ENCODE measurements around the gene GMPPA.

Gene GMPPA

DNA sequence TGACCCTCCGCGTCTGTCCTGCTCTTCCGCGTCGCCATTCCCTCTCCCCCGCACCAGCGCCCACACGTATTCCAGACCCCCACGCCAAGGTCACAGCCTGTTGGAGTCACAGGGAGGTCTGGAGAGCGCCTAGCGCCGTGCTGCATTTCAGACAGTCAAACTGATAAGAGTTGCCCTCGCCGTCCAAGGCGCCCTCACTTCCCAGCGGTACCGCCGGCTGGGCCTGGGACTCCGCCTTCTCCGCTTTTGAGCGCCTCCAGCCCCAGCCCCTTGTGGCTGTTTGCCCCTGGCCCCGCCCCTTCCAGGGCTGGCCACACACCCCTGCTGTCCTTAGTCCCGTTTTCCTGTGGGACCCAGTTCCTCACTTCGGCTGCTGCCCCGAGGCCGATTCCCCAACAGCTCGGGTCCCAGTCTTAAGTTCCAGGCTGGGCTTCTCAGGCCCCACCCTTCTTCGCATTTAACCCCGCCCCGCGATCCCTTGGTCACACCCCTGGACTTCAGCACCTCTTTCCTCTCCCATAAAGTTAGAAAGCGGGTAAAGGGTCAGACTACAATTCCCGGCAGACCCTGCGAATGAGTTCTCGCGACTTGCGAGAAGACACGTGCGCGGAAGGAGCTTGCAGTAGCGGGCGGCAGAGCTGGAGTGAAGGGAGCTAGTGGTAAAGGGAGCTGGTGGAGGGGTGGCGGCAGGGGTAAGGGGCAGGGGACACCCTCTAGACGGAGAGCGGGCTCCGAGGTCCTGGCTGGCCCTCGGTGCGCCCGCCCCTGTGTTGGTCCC is at the start of gene GMPPA:
TSS of gene GMPPA (plus strand) at position 612 of the 778 bp plus-strand sequence. CDS start 1,085 bp downstream, outside the sequence.
- DNase-seq: peak; percentile 94

DNA sequence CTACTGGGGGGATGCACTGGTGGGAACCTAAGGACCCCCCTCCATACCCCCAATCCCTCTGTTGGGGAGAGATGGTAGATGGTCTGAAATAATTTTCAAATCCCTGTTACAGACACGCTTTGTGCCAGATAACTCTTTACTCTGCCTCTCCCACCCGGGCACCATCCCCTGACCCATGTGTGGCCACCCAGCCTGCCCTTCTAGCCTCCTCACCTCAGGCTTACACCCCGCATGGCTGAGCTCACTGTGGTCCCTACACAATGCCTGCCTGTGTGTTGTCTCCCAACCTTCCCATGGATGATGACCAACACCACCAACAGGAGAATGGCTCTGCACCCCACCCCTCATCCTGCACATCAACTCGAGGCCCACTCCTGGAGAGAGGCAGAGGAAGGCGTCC is 49.1 kb upstream of the GMPPA start:
- no peak for DNase-seq

DNA sequence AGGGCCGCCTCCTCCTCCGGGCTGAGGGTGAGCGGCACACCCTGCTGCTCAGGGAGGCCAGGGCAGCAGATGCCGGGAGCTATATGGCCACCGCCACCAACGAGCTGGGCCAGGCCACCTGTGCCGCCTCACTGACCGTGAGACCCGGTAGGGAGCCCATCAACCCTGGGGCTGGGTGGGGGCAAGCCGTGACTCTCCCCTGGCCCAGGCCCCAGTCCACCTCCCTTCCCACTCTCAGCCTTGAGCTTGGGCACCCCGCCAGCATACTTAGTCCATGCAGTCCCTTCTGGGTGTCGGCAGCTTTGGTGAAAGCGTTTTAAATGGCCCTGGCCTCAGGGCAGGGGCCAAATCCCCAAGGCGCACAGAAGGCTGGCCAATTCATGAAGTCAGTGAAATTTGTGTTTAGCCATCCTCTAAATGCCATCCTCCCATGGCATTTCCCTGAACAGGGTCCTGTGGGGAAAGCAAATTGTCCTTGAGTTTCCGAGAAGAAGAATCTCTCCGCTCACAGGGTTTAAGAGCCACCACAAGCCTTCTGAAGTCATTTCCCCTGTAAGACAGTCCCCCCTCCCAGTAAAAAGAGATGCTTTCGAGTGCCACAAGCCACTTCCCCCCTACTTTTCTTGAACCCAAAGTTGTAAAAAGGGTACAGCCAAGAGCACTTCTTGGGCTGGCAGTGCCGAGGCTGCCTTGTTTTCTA is 46.9 kb upstream of the GMPPA start:
- no peak for DNase-seq

DNA sequence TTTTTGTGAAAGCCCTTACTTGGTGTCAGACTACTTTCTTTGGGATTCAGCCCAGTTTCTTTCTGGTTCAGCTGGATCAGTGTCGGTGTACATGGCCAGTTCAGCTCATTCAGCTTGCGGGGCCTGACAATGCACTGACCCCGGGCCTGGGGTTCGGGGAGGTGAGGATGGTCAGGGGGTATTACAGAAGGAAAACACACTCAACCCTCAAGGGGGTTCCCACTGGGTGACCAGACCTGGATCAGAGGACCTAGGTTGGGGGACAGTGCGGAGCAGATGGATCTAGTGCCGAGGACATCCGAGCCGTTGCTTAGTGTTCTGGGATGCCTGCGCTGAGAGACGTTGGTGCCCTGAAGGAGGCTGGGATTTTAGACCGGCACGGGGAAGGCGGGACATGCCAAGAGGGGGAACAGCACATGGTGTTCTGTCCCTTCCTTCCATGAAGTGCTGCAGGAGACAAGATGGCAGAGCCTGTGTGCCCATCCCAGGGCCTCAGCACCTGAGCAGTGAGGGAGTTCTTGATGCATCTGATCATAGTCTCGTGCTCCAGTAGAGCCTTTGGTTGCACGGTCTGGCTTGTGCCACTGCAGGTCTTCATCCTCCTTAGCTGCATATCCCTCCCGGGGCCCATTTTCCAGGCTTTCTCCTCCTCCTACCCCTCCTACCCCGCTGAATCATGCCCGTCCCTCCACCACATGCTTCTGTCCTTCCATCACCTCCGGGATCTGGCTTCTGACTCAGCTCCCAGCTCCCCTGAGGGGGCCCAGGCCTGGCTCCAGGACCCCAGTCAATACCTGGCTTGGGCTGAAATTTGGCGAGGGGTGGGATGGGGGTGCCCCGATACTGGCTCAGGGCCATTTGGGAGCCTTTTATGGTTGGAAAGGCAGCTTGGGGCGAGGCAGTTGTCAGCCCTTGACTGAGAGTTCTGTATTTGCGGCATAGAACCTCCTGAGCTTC is 46.1 kb upstream of the GMPPA start:
- peak; percentile 85 for DNase-seq

DNA sequence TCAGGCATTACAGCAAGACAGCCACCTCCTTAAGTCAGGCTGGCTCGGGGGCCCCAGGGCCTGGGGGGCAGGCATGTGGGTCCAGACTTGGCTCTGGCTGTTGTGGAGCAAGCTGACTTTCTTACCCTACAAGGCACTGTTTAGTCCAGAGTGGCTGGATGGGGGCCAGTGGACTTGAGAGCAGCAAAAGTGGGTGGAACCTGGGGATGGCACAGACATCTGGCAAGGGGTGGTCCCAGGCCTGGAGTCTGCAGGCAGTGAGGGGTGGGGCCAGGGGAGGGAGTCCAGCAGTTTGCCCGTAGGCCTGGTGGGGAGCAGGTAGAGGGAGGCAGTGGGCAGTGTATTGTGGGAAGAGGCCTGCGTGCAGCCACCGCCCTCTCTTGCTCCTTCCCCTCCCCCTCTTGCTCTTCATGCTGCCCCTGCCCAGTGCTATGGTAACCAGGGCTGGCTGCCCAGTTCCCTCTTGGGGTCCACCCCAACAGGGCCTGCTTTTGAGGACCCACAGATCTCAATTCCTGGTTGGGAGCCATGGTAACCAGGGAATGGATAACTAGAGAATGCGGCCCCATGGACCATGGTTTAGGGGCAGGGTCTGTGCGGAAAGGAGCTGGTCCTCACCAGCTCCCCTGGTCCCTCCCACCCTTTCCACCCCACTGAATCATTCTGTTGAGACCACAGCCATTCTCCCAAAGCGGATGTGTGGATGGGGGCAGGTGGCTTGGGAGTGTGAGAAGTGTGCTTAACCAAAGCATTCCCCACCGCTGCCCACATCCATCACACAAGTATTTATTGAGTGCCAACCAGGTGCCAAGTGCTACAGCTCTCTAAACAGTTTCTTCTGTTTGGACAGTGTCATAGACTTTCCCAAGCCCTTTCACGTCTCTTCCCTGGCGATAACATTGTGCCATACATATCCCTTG is 44.8 kb upstream of the GMPPA start:
- no peak for DNase-seq

DNA sequence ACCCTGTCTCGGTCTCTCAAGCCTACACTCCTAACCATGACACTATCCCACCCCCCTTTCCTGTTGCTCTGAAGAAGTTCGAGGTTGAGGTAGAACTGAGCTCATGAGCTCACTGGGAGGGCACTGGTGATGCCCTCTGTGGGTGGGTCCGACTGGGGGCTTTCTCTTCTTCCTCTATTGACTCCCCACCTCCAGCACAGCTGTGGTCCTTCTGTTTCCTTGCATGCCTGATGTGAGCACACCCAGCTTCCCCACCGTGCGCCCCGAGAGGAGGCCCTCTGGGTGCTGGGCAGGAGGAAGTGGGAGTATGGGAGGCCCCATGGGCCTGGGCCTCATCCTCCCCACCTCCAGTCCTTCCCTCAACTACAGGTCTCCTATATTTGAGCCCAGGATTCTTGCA is 43.1 kb upstream of the GMPPA start:
- DNase-seq: no peak

DNA sequence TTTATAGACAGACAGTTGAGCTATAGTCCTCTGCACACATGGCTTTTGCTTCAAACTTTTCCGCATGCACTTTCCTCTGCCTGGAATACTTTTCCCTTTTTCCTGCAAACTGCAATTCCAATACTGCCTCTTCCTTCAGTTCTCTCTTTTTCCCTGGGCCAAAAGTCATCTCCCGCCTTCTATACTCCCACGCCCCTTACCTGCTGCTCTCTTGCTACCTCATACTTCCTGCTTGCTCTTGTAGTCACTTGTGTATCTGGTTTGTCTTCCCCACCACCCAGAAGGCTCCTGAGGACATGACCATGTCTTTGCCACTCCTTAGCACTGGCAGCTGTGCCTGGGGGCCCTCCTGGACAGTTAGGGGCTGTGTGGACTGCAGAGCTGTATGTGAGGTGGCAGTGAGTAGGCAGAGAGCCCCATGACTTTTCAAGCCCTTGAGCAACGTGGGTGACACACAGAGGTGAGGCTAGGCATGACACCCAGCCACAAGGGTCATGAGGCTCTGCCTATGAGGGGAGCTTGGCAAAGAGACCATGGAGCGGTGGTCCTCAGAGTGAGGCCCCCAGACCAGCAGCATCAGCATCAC is 40.8 kb upstream of the GMPPA start:
- DNase-seq: no peak

DNA sequence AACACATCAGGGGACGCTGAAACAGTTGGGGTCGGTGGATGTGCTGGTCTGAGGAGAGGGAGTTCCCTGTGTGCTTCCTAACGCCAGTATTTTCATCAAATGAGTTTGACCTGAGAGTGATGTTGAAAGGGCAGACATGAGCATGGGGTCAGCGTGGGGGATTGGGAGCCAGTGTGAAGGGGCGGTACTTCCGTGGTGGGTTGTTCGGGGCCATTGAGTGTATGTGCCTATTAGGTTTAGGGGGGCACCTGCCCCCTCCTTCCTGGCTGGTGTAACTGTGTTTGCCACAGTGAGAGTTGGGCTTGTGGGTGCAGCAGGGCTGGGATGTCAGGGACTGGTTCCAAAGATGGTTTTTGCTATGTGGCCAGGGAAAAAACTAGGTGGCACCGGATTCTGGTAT is 39.7 kb upstream of the GMPPA start:
- DNase-seq: no peak

DNA sequence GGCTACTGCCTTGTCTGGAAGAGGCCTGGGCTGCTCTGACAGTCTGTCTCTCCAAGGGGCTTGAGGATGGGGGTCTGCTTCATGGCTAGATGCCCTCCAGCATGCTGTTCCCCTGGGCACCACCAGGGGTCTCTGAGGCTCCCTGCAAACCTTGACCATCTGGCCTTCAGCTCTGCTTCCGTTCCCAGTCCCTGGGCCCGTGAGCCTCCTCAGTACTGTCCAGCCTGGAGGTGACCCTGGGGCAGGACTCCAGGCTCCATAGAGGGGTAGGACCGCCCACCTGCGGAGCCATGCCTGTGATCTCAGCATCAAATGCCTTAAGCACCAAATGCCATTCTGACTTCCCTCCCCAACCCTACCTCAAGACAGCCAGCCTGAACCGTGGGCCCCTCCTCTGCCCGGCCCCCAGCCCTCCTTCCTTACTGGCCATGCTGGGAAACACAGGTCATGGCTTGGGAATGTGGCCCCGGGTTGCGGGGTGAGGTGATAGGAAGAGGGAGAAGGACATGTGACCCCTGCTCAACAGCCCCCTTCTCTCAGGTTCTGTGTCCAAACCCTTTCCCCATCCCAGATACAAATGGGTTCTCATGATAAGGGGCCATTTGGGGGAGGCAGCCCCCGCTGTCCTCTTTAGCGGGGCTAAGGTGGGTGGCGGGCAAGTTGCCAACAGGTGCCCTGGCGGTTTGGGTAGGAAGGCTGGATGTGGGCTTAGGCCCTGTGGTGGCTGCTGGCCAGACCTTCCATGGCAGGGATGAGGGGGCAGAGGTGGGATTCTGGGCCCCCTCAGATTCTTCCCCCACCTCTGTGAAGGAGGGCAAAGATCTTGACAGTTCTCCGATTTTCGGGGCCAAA is 39.0 kb upstream of the GMPPA start:
- peak; percentile 32 for DNase-seq

DNA sequence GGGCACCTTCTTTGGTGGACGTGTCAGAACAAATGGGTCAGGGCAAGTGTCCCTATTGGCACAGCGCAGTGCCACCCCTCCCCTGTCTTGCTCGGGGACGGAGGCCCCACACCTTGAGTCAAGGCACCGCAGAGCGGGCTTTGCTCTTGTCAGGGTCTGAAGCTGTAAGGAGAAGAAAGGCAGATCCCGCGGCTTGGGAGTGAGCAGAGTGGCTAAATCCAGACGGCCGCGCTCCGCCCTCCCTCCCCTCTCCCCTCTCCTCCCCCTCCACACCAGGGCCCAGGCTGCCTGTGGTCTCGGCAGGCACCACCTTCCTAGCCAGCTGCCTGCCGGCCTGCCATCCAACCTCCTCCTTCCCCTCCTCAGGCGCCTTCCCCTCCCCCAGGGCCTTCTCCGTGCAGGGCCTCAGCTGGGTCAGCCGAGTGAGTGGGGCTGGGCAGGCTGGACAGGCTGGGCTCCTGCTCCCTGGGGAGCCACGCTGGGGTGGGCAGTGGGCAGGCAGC is 38.2 kb upstream of the GMPPA start:
- peak; percentile 72 for DNase-seq

DNA sequence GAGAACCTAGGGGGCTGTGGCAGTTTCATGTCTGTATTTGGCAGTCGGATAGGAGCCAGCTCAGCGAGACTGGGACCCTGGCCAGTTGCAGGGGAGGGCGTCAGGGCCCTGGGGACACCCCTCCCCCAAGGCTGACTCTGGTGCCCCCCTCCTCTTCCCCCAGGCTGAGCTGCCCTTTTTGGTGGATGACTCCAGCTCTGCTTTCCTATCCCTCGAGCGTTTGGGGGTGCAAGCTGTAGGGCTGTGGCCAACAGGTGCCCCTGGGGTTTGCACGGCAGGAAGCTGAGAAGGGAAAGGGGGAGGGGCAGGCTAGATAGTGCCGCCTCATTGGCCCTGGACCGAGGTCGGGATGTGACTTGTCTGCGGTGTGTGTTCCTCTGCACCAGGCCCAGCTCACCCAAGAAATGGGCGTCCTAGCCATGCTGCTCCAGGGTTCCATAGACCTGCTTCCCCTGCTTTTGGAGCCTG is 37.6 kb upstream of the GMPPA start:
- DNase-seq: peak; percentile 55

DNA sequence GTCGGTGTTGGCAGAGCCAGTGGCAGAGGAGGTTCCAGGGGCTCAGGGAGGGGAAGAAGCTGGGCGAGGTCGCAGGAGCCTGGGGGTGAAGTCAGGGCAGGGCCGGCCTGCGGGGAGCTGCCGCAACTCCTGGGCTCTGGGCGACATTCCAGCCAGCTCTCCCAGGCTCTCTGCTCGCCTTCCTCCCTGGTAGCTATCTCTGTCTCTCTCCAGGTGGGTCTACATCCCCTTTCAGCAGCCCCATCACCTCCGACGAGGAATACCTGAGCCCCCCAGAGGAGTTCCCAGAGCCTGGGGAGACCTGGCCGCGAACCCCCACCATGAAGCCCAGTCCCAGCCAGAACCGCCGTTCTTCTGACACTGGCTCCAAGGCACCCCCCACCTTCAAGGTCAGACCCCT is 37.0 kb upstream of the GMPPA start:
- DNase-seq: no peak

DNA sequence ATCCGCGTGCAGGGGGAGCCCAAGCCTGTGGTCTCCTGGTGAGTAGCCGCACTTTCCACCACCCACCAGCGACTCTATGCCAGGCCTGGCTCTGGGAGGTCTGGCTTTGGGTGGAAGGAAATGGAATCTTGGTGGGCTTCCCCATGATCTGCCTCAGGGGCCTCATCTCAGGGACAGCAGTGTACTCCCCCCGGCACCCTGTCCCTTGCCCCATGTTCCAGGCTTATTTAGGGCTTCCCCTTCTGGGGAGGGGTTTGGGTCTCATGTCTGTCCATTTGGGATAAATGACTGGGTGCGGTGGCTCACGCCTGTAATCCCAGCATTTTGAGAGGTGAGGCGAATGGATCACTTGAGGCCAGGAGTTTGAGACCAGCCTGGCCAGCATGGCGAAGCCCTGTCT is 36.3 kb upstream of the GMPPA start:
- DNase-seq: no peak

DNA sequence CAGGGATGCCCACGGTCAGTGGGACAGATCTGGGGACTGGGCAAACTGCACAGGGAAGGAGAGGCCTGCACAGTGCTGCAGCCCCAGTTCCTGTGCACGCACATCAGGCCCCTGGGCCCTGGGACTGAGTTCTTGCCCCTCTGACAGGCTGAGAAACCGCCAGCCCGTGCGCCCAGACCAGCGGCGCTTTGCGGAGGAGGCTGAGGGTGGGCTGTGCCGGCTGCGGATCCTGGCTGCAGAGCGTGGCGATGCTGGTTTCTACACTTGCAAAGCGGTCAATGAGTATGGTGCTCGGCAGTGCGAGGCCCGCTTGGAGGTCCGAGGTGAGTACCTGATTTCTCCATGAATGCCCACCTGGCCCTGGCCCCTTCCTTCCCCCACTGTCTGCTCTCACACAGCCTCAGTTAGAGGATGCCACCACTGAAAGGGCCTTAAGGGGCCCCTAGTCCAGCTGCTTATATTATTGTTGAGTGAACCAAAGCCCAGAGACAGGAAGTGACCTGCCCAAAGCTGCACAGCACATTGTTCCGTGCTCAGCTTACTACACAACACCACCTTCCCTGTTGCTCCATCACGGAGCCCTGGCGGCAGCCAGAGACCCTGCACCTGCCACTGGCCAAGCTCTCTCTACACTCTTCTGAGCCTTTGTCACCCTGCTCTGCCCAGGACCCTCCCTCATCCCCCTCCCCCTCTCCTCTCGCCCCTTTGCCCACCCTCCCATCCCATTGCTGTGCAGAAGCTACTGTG is 34.2 kb upstream of the GMPPA start:
- no peak for DNase-seq

DNA sequence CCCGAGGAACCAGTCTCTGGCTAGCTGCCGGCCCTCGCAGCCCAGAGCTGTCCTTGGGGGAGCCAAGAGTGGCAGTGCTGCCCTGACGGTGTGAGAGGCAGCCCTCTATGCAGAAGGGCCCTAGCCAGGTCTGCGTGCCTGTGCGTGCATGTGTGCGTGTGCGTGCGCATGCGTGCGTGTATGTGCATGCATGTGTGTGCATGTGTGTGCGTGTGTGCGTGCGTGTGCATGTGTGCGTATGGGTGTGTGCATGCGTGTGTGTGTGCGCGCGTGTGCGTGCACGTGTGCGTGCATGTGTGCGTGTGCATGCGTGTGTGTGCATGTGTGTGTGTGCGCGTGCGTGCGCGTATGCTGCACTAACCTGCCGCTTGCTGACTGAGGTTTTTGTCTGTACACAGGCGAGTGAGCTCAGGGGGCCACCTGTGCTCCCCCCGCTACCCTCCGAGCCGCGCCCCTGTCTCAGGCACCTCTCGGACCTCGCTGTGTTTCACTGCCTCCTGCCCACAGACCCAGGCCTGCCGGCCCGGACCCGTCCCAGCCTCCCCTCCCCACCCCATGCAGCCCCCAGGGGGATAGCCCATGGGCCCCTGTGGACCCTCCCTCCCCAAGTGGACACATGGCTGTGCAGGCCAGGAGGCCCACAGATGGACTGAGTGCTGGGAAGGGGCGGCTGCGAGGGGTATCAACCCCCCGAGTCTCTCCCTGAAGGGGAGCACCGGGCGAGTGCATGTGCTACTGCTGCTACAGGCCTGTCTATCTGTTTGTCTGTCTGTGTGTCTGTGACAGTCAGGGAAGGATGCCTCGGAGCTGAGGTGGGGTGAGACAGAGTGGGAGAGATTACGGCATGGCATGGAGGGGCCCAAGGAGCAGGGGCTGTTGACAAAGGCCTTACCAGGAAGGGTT is 32.8 kb upstream of the GMPPA start:
- no peak for DNase-seq

DNA sequence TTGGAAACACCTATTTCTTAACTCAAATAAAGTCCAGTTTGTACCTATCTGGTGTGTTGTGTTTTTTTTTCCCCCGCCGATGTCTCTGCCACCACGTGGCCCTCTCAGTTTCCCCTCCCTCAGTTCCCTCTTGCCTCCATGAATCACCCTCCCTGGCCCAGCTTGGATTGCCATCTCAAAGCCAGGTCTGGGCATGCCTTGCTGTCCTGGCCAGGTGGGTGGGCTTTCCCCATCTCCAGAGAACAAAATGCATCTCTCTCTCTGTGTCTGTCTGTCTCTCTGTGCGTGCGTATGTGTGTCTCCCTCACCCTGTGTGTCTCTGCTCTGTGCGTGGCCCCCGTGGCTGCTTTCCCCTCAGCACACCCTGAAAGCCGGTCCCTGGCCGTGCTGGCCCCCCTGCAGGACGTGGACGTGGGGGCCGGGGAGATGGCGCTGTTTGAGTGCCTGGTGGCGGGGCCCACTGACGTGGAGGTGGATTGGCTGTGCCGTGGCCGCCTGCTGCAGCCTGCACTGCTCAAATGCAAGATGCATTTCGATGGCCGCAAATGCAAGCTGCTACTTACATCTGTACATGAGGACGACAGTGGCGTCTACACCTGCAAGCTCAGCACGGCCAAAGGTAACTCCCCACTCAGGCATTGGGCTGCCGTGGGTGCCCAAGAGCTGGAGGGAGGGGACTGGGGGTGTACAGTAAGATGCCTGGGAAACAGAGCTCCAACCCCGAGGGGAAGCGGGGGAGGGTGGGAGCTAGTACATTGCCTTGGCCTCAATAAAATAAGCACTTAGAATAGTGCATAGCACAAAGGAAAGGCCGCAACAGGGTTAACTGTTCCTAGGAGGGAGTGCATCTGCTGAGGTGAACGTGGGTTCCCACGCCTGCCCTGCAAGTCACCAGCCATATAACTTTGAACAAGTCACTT is 31.6 kb upstream of the GMPPA start:
- no peak for DNase-seq

DNA sequence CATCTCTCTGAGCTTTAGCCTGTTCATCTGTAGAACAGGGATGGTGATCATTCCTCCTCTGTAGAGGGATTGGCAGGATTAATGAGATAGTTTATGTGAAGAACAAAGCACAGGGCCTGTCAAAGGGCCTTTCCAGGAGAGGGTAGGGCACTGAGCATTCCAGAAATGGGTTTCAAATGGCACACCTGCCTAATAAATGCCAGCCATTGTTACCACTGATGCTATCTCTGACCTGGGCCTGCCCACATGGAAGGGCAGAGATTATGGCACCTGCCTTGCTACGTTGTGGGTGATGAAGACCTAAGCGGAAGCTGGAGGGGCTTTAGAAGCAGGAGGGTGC is 31.0 kb upstream of the GMPPA start:
- DNase-seq: no peak
